MCF 10A (cell line): Measurements from ENCODE around the gene P4HA1. TPM values are rescaled to one million over a fixed set of nuclear protein-coding genes. Genes with fewer than 3 reads are reported as not detected.

Experiments used
- Bru-seq: library from RNA; stranded (reverse); fragments of 400-500 nt; gene quantifications from one replicate; lab custom pipeline; 2021; lab: Mats Ljungman, UMichigan
- BruChase-seq, 2 experiments: library from RNA; stranded (reverse); fragments of 400-500 nt; gene quantifications; one replicate each; lab custom pipeline; 2021; lab: Mats Ljungman, UMichigan
- BruUV-seq: library from RNA; stranded (reverse); fragments of 400-500 nt; replicated peaks from 2 replicates; lab custom pipeline; 2021; lab: Mats Ljungman, UMichigan
- CTCF ChIA-PET: fragments of 300-600 bp; sonication (Branson Sonifier 250); formaldehyde crosslinking; extraction: SDS; loops from one replicate; lab custom pipeline; 2021; ENCODE audit warnings: antibody characterized with exemption, inconsistent platforms; lab: Yijun Ruan, JAX
- POLR2A ChIA-PET: fragments of 300-600, 350-650 bp; sonication (Branson Sonifier 250); formaldehyde crosslinking; extraction: SDS; loops from one replicate; lab custom pipeline; 2020; ENCODE audit warnings: antibody characterized with exemption, inconsistent platforms; lab: Yijun Ruan, JAX
- DNase-seq: peaks from one replicate; pipeline ENCODE4 v3.0.0-alpha.2; 2018; ENCODE audit not compliant: unreplicated experiment
- H3K27ac Mint-ChIP-seq: one replicate; pipeline ENCODE4 v1.8.0; 2022; ENCODE audit warnings: mild to moderate bottlenecking, low read depth, mixed read lengths; ENCODE audit not compliant: unreplicated experiment
- H3K27me3 Mint-ChIP-seq: one replicate; pipeline ENCODE4 v1.8.0; 2022; ENCODE audit warnings: mixed read lengths; ENCODE audit not compliant: insufficient read depth, unreplicated experiment
- H3K36me3 Mint-ChIP-seq: one replicate; pipeline ENCODE4 v1.8.0; 2022; ENCODE audit warnings: mild to moderate bottlenecking, moderate library complexity, mixed read lengths; ENCODE audit not compliant: insufficient read depth, unreplicated experiment
- H3K4me1 Mint-ChIP-seq: one replicate; pipeline ENCODE4 v1.8.0; 2022; ENCODE audit warnings: mixed read lengths; ENCODE audit not compliant: insufficient read depth, unreplicated experiment
- H3K4me3 Mint-ChIP-seq: one replicate; pipeline ENCODE4 v1.8.0; 2022; ENCODE audit warnings: mild to moderate bottlenecking, moderate library complexity, mixed read lengths; ENCODE audit not compliant: unreplicated experiment
- H3K9me3 Mint-ChIP-seq: one replicate; pipeline ENCODE4 v1.8.0; 2022; ENCODE audit warnings: mixed read lengths; ENCODE audit not compliant: unreplicated experiment
- CTCF ChIP-seq: fragments of 200-600 bp; IDR thresholded peaks from one replicate; pipeline ENCODE4 v1.8.0; 2022; ENCODE audit warnings: antibody characterized with exemption, mild to moderate bottlenecking; ENCODE audit not compliant: unreplicated experiment
- intact Hi-C: fragments of 100-400 bp; cut with micrococcal nuclease; formaldehyde crosslinking; loops from 2 replicates; pipeline ENCODE4 v1.14.1; 2022
- long read RNA-seq: library from polyadenylated mRNA; stranded (forward); transcript quantifications from one replicate; pipeline ENCODE4 v2.0.0, GENCODE V29; 2022
- total RNA-seq: library from RNA; stranded (reverse); gene quantifications from 2 replicates; pipeline ENCODE4 v1.2.3, GENCODE V29; 2022

The P4HA1 gene
- 23.9 and 25.2 TPM in 2 replicates for total RNA-seq
- Bru-seq, nascent RNA, result percentile 69 among the genes with signal in this experiment
- BruChase-seq, experiment 1, labeled RNA remaining after a 6-hour chase, result percentile 73 among the genes with signal in this experiment
- BruChase-seq, experiment 2, labeled RNA remaining after a 2-hour chase, result percentile 70 among the genes with signal in this experiment
- long read RNA-seq, transcript P4HA1-202 (15 exons, 2,727 nt), result minor isoform, 14 of 61 reads
- long read RNA-seq, transcript P4HA1-203 (15 exons, 2,727 nt), result major isoform, 35 of 61 reads
- long read RNA-seq, partial matches to known transcripts, result 3 of 61 reads
- long read RNA-seq, other reads (novel, unspliced or antisense), result 9 of 61 reads

- peak; percentile 49 for TF ChIP-seq CTCF
- Mint-ChIP-seq H3K9me3 (no peaks in the 10 kb centered on the region), H3K27me3 (no peaks in the 10 kb centered on the region), H3K27ac (peak within 1 kb of the TSS; percentile 92), H3K36me3 (peaks cover 17% of the 10 kb centered on the region), H3K4me1 (no peaks in the 10 kb centered on the region), H3K4me3 (peak within 1 kb of the TSS; percentile 85)
- BruUV-seq, result no TSS peak
- intact Hi-C loops, result loop anchor here (2.0 to 5.0 kb wide), 2 partner anchors 14 to 36 kb away; partner anchors contain the start of gene NUDT13
- peak; percentile 95 for DNase-seq
- ChIA-PET CTCF (interaction anchor here (0.6 to 5.6 kb wide), 20 partner anchors 10 to 745 kb away, joined by 3 to 66 read pairs (median 4); partner anchors contain the start of genes ECD, FAM149B1 and NUDT13), POLR2A (interaction anchor here (0.6 to 8.7 kb wide), 33 partner anchors 9 to 1246 kb away, joined by 3 to 200 read pairs (median 5); partner anchors contain the start of genes CFAP70, DDIT4, DNAJB12 and DNAJC9)
Observed at GRCh38 chr10:73096449-73097304, at the start of gene P4HA1. Gene P4HA1 (minus strand): TSS chr10:73096866. CDS start chr10:73074883, 21,983 bp downstream.

GRCh38 chr10:73141603-73142002, 44.9 kb upstream of the P4HA1 start:
- DNase-seq, result no peak
- no TSS peak for BruUV-seq
- H3K27ac Mint-ChIP-seq, result no peak overlapping the region
- H3K9me3 Mint-ChIP-seq, result no peaks in the 10 kb centered on the region
- H3K4me1 Mint-ChIP-seq, result no peaks in the 10 kb centered on the region
- no peaks in the 10 kb centered on the region for H3K27me3 Mint-ChIP-seq
- POLR2A ChIA-PET, result no interaction called here
- no peak for TF ChIP-seq CTCF
- H3K4me3 Mint-ChIP-seq, result no peak overlapping the region
- intact Hi-C loops, result no loop called here
- H3K36me3 Mint-ChIP-seq, result peaks cover 87% of the 10 kb centered on the region
- CTCF ChIA-PET, result interaction anchor here (2.2 kb wide), 1 partner anchor 17 kb away, joined by 5 read pairs; no protein-coding TSS in a partner anchor

DNA sequence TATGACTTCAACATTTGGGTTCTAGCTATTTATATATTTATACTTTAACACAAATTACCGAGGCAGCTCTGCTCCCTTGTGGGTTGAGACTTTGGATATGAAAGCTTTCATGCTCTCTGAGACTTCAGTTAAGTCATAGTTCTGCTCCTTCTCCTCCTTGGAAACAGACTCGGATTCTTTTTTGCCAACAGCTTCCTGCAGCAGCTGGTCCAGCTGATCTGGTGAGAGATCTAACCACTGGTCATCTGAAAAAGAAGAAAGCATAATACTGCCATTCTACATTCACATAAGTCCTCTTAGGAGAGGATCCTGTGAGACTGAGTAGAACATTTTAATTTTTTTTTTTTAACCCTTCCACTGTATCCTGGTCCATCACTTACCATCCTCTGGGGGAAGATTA, 42.6 kb upstream of the P4HA1 start:
- no peaks in the 10 kb centered on the region for H3K27me3 Mint-ChIP-seq
- intact Hi-C loops, result no loop called here
- ChIA-PET CTCF (interaction anchor here (0.6 to 2.3 kb wide), 7 partner anchors 19 to 692 kb away, joined by 3 to 9 read pairs (median 5); partner anchors contain the start of gene P4HA1), POLR2A (interaction anchor here (1.3 to 2.1 kb wide), 2 partner anchors 27 to 43 kb away, joined by 5 to 11 read pairs; partner anchors contain the start of gene P4HA1)
- no peaks in the 10 kb centered on the region for H3K4me1 Mint-ChIP-seq
- H3K27ac Mint-ChIP-seq, result no peak overlapping the region
- no TSS peak for BruUV-seq
- DNase-seq, result no peak
- no peak for TF ChIP-seq CTCF
- no peak overlapping the region for H3K4me3 Mint-ChIP-seq
- peaks cover 91% of the 10 kb centered on the region for H3K36me3 Mint-ChIP-seq
- no peaks in the 10 kb centered on the region for H3K9me3 Mint-ChIP-seq
